HepG2 (cell line): ENCODE results near the gene NPFFR1. TPM values are rescaled to one million over a fixed set of nuclear protein-coding genes. Genes with fewer than 3 reads are reported as not detected.

Experiments
- ATAC-seq: fragments of 200-7000 bp; cut with Tn5 transposase; 3 replicates; pipeline ENCODE4 v1.9.1; 2020; ENCODE audit warnings: mild to moderate bottlenecking, moderate library complexity
- BruUV-seq: library from RNA; stranded (reverse); fragments of 400-500 nt; replicated peaks from 2 replicates; lab custom pipeline; 2021; lab: Mats Ljungman, UMichigan
- CTCF ChIA-PET: fragments of 300-600 bp; formaldehyde crosslinking; extraction: SDS; loops from one replicate; lab custom pipeline; 2021; ENCODE audit warnings: low total read pairs, inconsistent platforms, low intra/inter-chr PET ratio; lab: Yijun Ruan, JAX
- POLR2A ChIA-PET: fragments of 350-600 bp; sonication (Branson Sonifier 250); formaldehyde crosslinking; loops from one replicate; lab custom pipeline; 2020; ENCODE audit warnings: antibody characterized with exemption, inconsistent platforms; lab: Yijun Ruan, JAX
- DNase-seq: peaks from one replicate; pipeline ENCODE4 v3.0.0-alpha.2; 2015; ENCODE audit warnings: low spot score
- FAIRE-seq: peaks from 3 replicates; lab custom pipeline; 2011; peaks lifted over from hg19 to GRCh38; lab: Jason Lieb, UNC
- H2AFZ ChIP-seq: one replicate; pipeline ENCODE4 v1.6.1; 2011; ENCODE audit warnings: low read length, inconsistent platforms
- H3K27ac ChIP-seq: fragments of 300-600 bp; 3 replicates; pipeline ENCODE4 v1.8.0; 2011; ENCODE audit warnings: mixed run types, mild to moderate bottlenecking, mixed read lengths, low read length, inconsistent platforms; ENCODE audit not compliant: insufficient read depth; ENCODE audit errors: extremely low read length
- H3K27me3 ChIP-seq, 2 experiments: fragments of 200-600 bp in 1 of 2; 2 replicates in 1 of 2; 3 replicates in 1 of 2; pipeline versions ENCODE4 v1.6.0 to v1.8.0; 2011; ENCODE audit warnings: low read length in 2 of 2, mild to moderate bottlenecking in 2 of 2, moderate library complexity in 2 of 2, inconsistent platforms in 1 of 2; ENCODE audit not compliant: insufficient read depth in 2 of 2, control insufficient read depth in 1 of 2
- H3K36me3 ChIP-seq, 2 experiments: fragments of 200-600 bp in 1 of 2; replicated peaks in 1 of 2; 2 replicates in 1 of 2; 3 replicates in 1 of 2; pipeline versions ENCODE4 v1.5.1 to v1.8.0; 2011; ENCODE audit warnings: low read length in 2 of 2, inconsistent platforms in 1 of 2; ENCODE audit not compliant: insufficient read depth in 2 of 2, control insufficient read depth in 1 of 2
- H3K4me1 ChIP-seq: 2 replicates; pipeline ENCODE4 v1.5.1; 2012; ENCODE audit warnings: low read length, inconsistent platforms; ENCODE audit not compliant: insufficient read depth
- H3K4me2 ChIP-seq: 2 replicates; pipeline ENCODE4 v1.6.0; 2011; ENCODE audit warnings: low read depth, low read length, inconsistent platforms
- H3K4me3 ChIP-seq, 3 experiments: fragments of 200-600 bp in 1 of 3; sonication (generic), shearing (Covaris generic) in 1 of 3; replicated peaks in 1 of 3; 2 replicates each; pipeline ENCODE4 v1.5.1; 2011 to 2016; ENCODE audit warnings: low read length in 3 of 3, inconsistent platforms in 2 of 3, low read depth in 2 of 3, mild to moderate bottlenecking in 2 of 3, control low read depth in 1 of 3, mixed read lengths in 1 of 3; ENCODE audit not compliant: insufficient read depth in 1 of 3
- H3K79me2 ChIP-seq: one replicate; pipeline ENCODE4 v1.6.1; 2011; ENCODE audit warnings: low read length, inconsistent platforms; ENCODE audit not compliant: insufficient read depth
- H3K9ac ChIP-seq: 2 replicates; pipeline ENCODE4 v1.6.0; 2011; ENCODE audit warnings: mild to moderate bottlenecking, low read depth, low read length, inconsistent platforms; ENCODE audit not compliant: insufficient read depth
- H3K9me3 ChIP-seq: 2 replicates; pipeline ENCODE4 v1.5.1; 2012; ENCODE audit warnings: mild to moderate bottlenecking, low read length
- H4K20me1 ChIP-seq: 2 replicates; pipeline ENCODE4 v1.6.0; 2011; ENCODE audit warnings: inconsistent platforms, mild to moderate bottlenecking, low read length, moderate library complexity; ENCODE audit not compliant: insufficient read depth
- CHCHD3 ChIP-seq: sonication (generic); formaldehyde crosslinking; IDR thresholded peaks from 2 replicates; pipeline ENCODE4 v1.8.0; 2022; ENCODE audit warnings: mild to moderate bottlenecking, missing genetic modification reagents, moderate library complexity
- EEA1 ChIP-seq: sonication (generic); formaldehyde crosslinking; IDR thresholded peaks from 2 replicates; pipeline ENCODE4 v1.5.1; 2020; ENCODE audit warnings: mild to moderate bottlenecking, missing genetic modification reagents, borderline replicate concordance
- FOXK2 ChIP-seq: fragments of 450-650 bp; IDR thresholded peaks from 2 replicates; pipeline ENCODE4 v1.6.1; 2016
- RAD21 ChIP-seq: fragments of 450-650 bp; formaldehyde crosslinking; IDR thresholded peaks from 2 replicates; pipeline ENCODE4 v1.5.0; 2020; ENCODE audit warnings: mild to moderate bottlenecking
- STAG1 ChIP-seq: sonication (generic); formaldehyde crosslinking; IDR thresholded peaks from 2 replicates; pipeline ENCODE4 v1.4.0; 2020; ENCODE audit warnings: missing genetic modification reagents
- THAP11 ChIP-seq: IDR thresholded peaks from 2 replicates; pipeline ENCODE4 v1.6.1; 2016; ENCODE audit warnings: missing biosample characterization, missing genetic modification reagents
- ZNF12 ChIP-seq: sonication (generic); formaldehyde crosslinking; IDR thresholded peaks from 2 replicates; pipeline ENCODE4 v1.5.0; 2020; ENCODE audit warnings: missing genetic modification reagents
- ZNF326 ChIP-seq: sonication (generic); formaldehyde crosslinking; IDR thresholded peaks from 2 replicates; pipeline ENCODE4 v1.4.0; 2020; ENCODE audit warnings: missing genetic modification reagents, borderline replicate concordance
- ZNF350 ChIP-seq: sonication (generic); formaldehyde crosslinking; IDR thresholded peaks from 2 replicates; pipeline ENCODE4 v1.4.0; 2020; ENCODE audit warnings: mild to moderate bottlenecking, low read depth, missing genetic modification reagents, borderline replicate concordance
- ZNF619 ChIP-seq: sonication (generic); formaldehyde crosslinking; IDR thresholded peaks from 2 replicates; pipeline ENCODE4 v1.4.0; 2020; ENCODE audit warnings: mild to moderate bottlenecking, missing genetic modification reagents
- WGBS: methylation state at CpG from one replicate; pipeline ENCODE4 v1.1.6; 2017; ENCODE audit warnings: low lambda C conversion rate; 5-methylcytosine and 5-hydroxymethylcytosine counted together
- in situ Hi-C: cut with HindIII; loops from 2 replicates; pipeline ENCODE4 v1.10.0; 2017; ENCODE audit warnings: low pct_unique_long_range_greater_than_20kb; ENCODE audit not compliant: extremely low pct_ligation_motif_present
- intact Hi-C: fragments of 100-400 bp; cut with micrococcal nuclease; formaldehyde crosslinking; loops from one replicate; pipeline ENCODE4 v1.10.0; 2022; ENCODE audit not compliant: unreplicated experiment
- polyA plus RNA-seq, 8 experiments: library from polyadenylated mRNA; depleted of rRNA in 3 of 8; stranded (reverse) in 7 of 8; unstranded in 1 of 8; fragments of >200 nt; fragmentation: Illumina TruSeq in 4 of 8; extraction: Trizol in 4 of 8; gene quantifications; 2 replicates each; pipeline versions ENCODE4 v1.2.1 to v1.2.3, GENCODE V29; 2011 to 2016; ENCODE audit warnings: low read depth in 4 of 8, missing spikeins in 1 of 8, mixed read lengths in 1 of 8; ENCODE audit not compliant: insufficient read depth in 1 of 8
- total RNA-seq, 5 experiments: library from RNA; depleted of rRNA; stranded (reverse); fragments of >200 nt; fragmentation: Illumina TruSeq; extraction: Trizol; gene quantifications; 2 replicates each; pipeline ENCODE4 v1.2.3, GENCODE V29; 2016; ENCODE audit warnings: low read depth in 1 of 5
- TF ChIP-seq, protein P1 (sequence below): sonication (generic); formaldehyde crosslinking; IDR thresholded peaks from 2 replicates; pipeline ENCODE4 v1.8.0; 2022; ENCODE audit warnings: mild to moderate bottlenecking, missing genetic modification reagents, moderate library complexity
- TF ChIP-seq, protein P2 (sequence below): sonication (generic); formaldehyde crosslinking; IDR thresholded peaks from 2 replicates; pipeline ENCODE4 v1.5.1; 2020; ENCODE audit warnings: mild to moderate bottlenecking, missing genetic modification reagents, moderate library complexity
- TF ChIP-seq, protein P3 (sequence below): sonication (generic); formaldehyde crosslinking; IDR thresholded peaks from 2 replicates; pipeline ENCODE4 v1.4.0; 2020; ENCODE audit warnings: mild to moderate bottlenecking, missing genetic modification reagents
- TF ChIP-seq, protein P4 (sequence below): sonication (generic); formaldehyde crosslinking; IDR thresholded peaks from 2 replicates; pipeline ENCODE4 v1.5.0; 2020; ENCODE audit warnings: mild to moderate bottlenecking, missing genetic modification reagents, moderate library complexity

The NPFFR1 gene
- total and polyA plus RNA-seq, 2 of the 13 experiments (the other 11 are each of a cell fraction or from before 2014, with no cell fraction given): under 0.01 TPM; not detected in 1

DNA sequence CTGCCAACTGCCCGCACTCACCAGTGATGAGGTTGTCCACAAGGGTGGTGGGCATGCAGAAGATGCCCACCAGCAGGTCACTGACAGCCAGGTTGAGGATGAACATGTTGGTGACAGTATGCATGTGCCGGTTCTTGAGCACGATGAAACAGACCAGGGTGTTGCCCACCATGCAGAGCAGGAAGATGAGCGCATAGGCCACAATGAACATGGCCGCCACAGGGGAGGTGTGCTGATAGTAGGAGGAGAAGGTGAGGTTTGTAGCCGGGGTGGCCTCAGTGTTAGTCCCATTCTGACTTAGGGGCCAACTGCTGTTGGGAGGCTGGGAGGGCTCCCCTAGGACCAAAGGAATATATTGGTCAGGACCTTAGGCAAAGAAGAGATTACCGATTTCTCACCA is 17.7 kb downstream of the NPFFR1 start (continued):
- TF ChIP-seq, protein P1, sequence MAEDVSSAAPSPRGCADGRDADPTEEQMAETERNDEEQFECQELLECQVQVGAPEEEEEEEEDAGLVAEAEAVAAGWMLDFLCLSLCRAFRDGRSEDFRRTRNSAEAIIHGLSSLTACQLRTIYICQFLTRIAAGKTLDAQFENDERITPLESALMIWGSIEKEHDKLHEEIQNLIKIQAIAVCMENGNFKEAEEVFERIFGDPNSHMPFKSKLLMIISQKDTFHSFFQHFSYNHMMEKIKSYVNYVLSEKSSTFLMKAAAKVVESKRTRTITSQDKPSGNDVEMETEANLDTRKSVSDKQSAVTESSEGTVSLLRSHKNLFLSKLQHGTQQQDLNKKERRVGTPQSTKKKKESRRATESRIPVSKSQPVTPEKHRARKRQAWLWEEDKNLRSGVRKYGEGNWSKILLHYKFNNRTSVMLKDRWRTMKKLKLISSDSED: no peak
- TF ChIP-seq FOXK2 (no peak), CHCHD3 (CRISPR knock-in tag) (no peak)

DNA sequence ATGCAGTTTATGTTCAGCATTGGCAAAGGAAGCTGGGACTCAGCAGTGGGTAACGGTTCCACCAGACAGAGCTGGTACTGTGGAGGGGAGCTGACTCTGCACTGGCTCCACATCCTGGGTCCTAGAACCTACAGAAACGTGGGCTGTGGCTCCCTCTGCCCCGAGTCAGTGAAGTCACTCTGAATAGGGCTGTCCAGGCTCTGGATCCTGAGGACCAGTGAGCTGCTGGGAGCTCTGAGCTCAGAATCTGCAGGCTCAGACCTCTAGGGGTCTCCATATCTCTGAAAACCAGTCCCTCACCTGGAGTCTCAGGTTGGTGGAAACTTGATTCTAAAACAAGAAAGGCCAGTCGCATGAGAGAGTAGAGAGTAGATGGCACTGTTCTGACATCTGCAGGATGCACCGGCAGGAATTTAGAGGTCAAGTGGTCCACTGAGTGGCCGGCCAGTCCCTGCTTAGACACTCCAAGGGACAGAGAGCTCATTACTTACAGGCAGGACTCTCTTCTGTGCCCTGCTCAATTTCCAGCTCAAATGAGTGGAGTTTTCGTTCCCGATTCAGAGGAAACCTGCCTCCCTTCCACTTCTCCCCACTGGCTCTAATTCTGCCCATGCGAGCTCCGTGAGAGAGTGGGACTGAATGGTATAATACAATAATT is 18.6 kb downstream of the NPFFR1 start:
- ChIA-PET POLR2A (interaction anchor here (0.7 to 1.9 kb wide), 6 partner anchors 9 to 99 kb away, joined by 3 to 9 read pairs (median 4); partner anchors contain the start of gene PPA1), CTCF (interaction anchor here (1.4 to 2.6 kb wide), 2 partner anchors 99 to 123 kb away, joined by 7 to 8 read pairs; no protein-coding TSS in a partner anchor)
- ATAC-seq (peak; percentile 98), DNase-seq (peak; percentile 61), FAIRE-seq (peak; percentile 76)
- no peak overlapping the region for H3K4me3 ChIP-seq
- H3K36me3 ChIP-seq: no peaks in the 10 kb centered on the region
- H3K9ac ChIP-seq: no peak overlapping the region
- H3K79me2 ChIP-seq: no peaks in the 10 kb centered on the region
- H3K27me3 ChIP-seq: peaks cover 2 to 3% of the 10 kb centered on the region in 2 experiments; a peak in 2 of 5 replicates
- no peaks in the 10 kb centered on the region for H3K4me1 ChIP-seq
- peaks cover 9% of the 10 kb centered on the region for H3K9me3 ChIP-seq
- WGBS: 32% methylated on average over 10 of the region's 10 CpGs
- no TSS peak for BruUV-seq
- in situ Hi-C loops (no loop called here), intact Hi-C loops (loop anchor here (1.0 kb wide), 1 partner anchor 99 kb away; no protein-coding TSS in a partner anchor)
- no peak overlapping the region for H3K27ac ChIP-seq
- no peak overlapping the region for H2AFZ ChIP-seq
- H3K4me2 ChIP-seq: no peak overlapping the region
- no peaks in the 10 kb centered on the region for H4K20me1 ChIP-seq
- peak; percentile 46; the same call in 1 of the 2 replicates for TF ChIP-seq ZNF350 (CRISPR knock-in tag)
- peak; percentile 14; the same call in 1 of the 2 replicates for TF ChIP-seq THAP11
- peak; percentile 26; the same call in 1 of the 2 replicates for TF ChIP-seq RAD21 (CRISPR knock-in tag)
- TF ChIP-seq ZNF12 (CRISPR knock-in tag): peak; percentile 93
- no peak for TF ChIP-seq ZNF326 (CRISPR knock-in tag)
- TF ChIP-seq, protein P2, sequence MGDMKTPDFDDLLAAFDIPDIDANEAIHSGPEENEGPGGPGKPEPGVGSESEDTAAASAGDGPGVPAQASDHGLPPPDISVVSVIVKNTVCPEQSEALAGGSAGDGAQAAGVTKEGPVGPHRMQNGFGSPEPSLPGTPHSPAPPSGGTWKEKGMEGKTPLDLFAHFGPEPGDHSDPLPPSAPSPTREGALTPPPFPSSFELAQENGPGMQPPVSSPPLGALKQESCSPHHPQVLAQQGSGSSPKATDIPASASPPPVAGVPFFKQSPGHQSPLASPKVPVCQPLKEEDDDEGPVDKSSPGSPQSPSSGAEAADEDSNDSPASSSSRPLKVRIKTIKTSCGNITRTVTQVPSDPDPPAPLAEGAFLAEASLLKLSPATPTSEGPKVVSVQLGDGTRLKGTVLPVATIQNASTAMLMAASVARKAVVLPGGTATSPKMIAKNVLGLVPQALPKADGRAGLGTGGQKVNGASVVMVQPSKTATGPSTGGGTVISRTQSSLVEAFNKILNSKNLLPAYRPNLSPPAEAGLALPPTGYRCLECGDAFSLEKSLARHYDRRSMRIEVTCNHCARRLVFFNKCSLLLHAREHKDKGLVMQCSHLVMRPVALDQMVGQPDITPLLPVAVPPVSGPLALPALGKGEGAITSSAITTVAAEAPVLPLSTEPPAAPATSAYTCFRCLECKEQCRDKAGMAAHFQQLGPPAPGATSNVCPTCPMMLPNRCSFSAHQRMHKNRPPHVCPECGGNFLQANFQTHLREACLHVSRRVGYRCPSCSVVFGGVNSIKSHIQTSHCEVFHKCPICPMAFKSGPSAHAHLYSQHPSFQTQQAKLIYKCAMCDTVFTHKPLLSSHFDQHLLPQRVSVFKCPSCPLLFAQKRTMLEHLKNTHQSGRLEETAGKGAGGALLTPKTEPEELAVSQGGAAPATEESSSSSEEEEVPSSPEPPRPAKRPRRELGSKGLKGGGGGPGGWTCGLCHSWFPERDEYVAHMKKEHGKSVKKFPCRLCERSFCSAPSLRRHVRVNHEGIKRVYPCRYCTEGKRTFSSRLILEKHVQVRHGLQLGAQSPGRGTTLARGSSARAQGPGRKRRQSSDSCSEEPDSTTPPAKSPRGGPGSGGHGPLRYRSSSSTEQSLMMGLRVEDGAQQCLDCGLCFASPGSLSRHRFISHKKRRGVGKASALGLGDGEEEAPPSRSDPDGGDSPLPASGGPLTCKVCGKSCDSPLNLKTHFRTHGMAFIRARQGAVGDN (CRISPR knock-in tag): peak; percentile 13; the same call in 1 of the 2 replicates
- TF ChIP-seq EEA1 (CRISPR knock-in tag): no peak
- TF ChIP-seq, protein P3, sequence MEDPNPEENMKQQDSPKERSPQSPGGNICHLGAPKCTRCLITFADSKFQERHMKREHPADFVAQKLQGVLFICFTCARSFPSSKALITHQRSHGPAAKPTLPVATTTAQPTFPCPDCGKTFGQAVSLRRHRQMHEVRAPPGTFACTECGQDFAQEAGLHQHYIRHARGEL: peak; percentile 97; the same call in 1 of the 2 replicates
- TF ChIP-seq ZNF619 (CRISPR knock-in tag): 0 out of 2 replicates have a peak, but pooled peaks have one; percentile 36
- peak; percentile 72 for TF ChIP-seq STAG1 (CRISPR knock-in tag)
- TF ChIP-seq, protein P4, sequence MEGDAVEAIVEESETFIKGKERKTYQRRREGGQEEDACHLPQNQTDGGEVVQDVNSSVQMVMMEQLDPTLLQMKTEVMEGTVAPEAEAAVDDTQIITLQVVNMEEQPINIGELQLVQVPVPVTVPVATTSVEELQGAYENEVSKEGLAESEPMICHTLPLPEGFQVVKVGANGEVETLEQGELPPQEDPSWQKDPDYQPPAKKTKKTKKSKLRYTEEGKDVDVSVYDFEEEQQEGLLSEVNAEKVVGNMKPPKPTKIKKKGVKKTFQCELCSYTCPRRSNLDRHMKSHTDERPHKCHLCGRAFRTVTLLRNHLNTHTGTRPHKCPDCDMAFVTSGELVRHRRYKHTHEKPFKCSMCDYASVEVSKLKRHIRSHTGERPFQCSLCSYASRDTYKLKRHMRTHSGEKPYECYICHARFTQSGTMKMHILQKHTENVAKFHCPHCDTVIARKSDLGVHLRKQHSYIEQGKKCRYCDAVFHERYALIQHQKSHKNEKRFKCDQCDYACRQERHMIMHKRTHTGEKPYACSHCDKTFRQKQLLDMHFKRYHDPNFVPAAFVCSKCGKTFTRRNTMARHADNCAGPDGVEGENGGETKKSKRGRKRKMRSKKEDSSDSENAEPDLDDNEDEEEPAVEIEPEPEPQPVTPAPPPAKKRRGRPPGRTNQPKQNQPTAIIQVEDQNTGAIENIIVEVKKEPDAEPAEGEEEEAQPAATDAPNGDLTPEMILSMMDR (CRISPR knock-in tag): peak; percentile 81
